ENCODE measurements around the gene CHRM5. TPM values are rescaled to one million over a fixed set of nuclear protein-coding genes. Genes with fewer than 3 reads are reported as not detected.
"Not testable (repeated sequence)": the region's sequence is repeated elsewhere in the genome, so short reads cannot be mapped to it uniquely, and the experiment has no call there.

The CHRM5 gene
- total RNA-seq, 1 donor from 2014 or later, result not detected

DNA sequence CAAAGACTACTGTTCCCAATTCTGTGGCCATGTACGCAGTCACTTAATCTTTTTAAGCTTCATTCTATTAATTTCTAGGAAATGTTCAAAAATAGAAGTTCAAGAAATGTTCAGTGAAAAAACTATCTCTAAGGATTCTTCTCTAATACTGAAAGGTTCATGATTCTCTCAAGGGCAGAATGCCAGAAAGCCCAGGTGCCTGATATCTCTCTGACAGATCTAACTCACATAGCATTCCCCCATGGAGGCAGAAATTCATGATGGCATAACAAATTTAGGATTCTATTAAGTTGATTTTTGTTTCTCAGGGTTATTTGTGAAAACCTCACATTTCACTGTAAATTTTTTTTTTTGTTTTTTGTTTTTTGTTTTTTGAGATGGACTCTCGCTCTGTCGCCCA is 17.5 kb downstream of the CHRM5 start:
- H3K4me3 ChIP-seq (ENCODE audit: low read depth, low read length), result no peak overlapping the region
- TF ChIP-seq, protein P1, sequence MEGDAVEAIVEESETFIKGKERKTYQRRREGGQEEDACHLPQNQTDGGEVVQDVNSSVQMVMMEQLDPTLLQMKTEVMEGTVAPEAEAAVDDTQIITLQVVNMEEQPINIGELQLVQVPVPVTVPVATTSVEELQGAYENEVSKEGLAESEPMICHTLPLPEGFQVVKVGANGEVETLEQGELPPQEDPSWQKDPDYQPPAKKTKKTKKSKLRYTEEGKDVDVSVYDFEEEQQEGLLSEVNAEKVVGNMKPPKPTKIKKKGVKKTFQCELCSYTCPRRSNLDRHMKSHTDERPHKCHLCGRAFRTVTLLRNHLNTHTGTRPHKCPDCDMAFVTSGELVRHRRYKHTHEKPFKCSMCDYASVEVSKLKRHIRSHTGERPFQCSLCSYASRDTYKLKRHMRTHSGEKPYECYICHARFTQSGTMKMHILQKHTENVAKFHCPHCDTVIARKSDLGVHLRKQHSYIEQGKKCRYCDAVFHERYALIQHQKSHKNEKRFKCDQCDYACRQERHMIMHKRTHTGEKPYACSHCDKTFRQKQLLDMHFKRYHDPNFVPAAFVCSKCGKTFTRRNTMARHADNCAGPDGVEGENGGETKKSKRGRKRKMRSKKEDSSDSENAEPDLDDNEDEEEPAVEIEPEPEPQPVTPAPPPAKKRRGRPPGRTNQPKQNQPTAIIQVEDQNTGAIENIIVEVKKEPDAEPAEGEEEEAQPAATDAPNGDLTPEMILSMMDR (conservative IDR thresholded peaks at IDR 0.05; ENCODE audit: low read depth, low read length), result no peak
- DNase-seq (ENCODE audit: low read depth), result no peak

DNA sequence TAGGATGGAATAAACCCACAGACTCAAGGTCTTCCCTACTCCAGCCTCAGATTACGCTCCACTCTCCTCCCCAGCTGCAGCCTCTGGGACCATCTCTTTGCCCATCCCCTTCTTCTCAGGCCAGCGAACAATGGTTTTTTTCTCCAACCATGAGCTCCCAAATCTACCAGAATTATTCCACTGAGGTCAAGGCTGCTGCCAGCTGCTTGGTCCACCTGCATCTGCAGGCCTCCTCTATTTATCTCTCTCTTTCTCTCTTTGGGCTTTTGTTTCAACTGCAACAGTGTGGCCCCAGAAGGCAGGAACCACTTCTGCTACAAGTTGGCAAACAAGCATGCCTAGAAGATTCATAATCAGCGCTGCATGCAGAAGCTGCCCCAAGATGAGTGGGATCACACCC is 19.1 kb downstream of the CHRM5 start:
- TF ChIP-seq, protein P1 (conservative IDR thresholded peaks at IDR 0.05; ENCODE audit: low read depth, low read length), result no peak
- no peak for DNase-seq (ENCODE audit: low read depth)

DNA sequence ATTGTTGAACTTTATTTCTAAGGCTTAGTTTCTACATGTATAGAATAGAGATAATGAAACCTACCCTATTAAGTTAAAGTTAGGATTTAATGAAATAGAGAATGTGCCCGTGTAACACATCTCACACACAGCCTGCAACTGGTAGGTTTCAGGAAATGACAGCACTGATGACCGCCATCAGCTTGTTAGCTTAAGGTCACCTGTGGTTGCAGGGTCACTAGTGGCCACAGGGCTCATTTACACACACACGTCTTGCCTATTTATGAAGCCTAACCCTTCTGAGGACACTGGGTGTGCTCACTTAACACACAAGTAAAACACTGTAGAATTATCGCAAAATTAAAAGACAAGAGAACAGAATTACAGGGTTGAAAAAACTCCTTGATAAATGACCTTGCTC is 20.1 kb downstream of the CHRM5 start:
- no peak for DNase-seq (ENCODE audit: low read depth)
- TF ChIP-seq, protein P1 (conservative IDR thresholded peaks at IDR 0.05; ENCODE audit: low read depth, low read length), result no peak

More for the DNA sequence above, 19.1 kb downstream of the CHRM5 start:
- H3K4me3 ChIP-seq (ENCODE audit: low read depth, low read length), result no peak overlapping the region

DNA sequence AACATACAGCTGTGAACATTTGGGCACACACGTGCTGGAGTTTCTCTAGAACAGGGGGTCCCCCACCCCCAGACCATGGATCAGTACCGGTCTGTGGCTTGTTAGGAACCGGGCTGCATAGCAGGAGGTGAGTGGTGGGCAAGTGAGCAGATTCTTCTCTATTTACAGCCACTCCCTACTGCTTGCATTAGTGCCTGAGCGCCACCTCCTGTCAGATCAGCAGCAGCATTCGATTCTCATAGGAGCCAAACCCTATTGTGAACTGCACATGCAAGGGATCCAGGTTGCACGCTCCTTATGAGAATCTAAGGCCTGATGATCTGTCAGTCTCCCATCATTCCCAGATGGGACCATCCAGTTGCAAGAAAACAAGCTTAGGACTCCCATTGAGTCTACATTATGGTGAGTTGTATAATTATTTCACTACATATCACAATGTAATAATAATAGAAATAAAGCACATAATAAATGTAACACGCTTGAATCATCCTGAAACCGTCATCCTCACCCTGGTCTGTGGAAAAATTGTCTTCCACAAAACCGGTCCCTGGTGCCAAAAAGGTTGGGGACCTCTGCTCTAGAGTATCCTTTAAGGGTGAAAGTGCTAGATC is 25.8 kb downstream of the CHRM5 start:
- TF ChIP-seq, protein P1 (conservative IDR thresholded peaks at IDR 0.05; ENCODE audit: low read depth, low read length), result peak; percentile 63
- no peak for DNase-seq (ENCODE audit: low read depth)
- H3K4me3 ChIP-seq (ENCODE audit: low read depth, low read length), result no peak overlapping the region

More for the DNA sequence above, 20.1 kb downstream of the CHRM5 start:
- H3K4me3 ChIP-seq (ENCODE audit: low read depth, low read length), result no peak overlapping the region

DNA sequence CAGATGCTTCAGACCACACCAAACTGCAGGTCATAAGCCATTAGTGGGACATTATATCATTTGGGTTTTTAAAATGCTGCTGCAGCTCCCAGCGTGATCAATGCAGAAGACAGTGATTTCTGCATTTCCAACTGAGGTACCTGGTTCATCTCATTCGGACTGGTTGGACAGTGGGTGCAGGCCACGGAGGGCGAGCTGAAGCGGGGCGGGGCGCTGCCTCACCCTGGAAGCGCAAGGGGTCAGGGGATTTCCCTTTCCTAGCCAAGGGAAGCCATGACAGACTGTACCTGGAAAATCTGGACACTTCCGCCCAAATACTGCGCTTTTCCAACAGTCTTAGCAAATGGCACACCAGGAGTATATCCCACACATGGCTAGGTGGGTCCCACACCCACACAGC is 27.4 kb downstream of the CHRM5 start:
- not testable (repeated sequence) for H3K4me3 ChIP-seq (ENCODE audit: low read depth, low read length); DNase-seq (ENCODE audit: low read depth)

DNA sequence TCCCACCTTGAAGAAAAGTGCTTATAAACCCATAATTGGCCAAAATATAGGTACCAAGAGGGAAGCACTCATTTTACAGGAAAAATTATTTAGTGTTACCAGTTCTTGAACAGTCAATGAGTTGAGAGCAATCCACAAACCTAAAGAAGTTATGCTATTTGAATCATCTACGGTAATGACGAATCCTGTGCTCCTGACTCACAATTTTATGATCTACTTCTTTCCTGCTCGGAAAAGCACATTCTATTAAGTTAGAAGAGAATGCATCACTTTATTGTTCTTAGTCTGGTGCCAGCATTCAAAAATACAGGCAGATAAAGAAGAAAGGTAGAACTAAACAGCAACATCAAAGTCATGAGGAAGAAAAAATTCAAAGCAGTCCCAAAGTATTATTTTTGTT is 33.2 kb downstream of the CHRM5 start:
- DNase-seq (ENCODE audit: low read depth), result no peak
- TF ChIP-seq, protein P1 (conservative IDR thresholded peaks at IDR 0.05; ENCODE audit: low read depth, low read length), result no peak
- no peak overlapping the region for H3K4me3 ChIP-seq (ENCODE audit: low read depth, low read length)

DNA sequence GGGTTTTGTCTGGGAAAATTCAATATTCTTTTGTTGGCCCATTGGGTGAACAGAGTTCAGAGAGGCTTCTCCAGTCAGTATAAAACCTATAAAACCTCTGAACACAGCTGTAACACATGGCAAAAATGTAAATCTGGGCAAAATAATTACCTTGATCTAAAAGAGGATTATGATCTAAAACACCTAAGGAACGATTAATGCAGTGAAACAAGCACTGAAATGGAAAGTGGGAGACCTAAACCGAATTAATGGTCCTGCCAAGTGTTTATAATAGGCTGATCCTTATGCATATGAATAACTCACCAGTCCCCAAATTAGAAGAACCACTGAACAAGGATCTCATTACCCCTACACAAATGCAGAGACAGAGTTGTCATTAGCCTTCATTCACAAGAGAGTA is 38.1 kb downstream of the CHRM5 start:
- DNase-seq (ENCODE audit: low read depth), result no peak
- no peak overlapping the region for H3K4me3 ChIP-seq (ENCODE audit: low read depth, low read length)
- TF ChIP-seq, protein P1 (conservative IDR thresholded peaks at IDR 0.05; ENCODE audit: low read depth, low read length), result no peak
